Esophagus muscularis mucosa (tissue), 4 donors: Measurements from ENCODE around the gene MRPL20. TPM values are rescaled to one million over a fixed set of nuclear protein-coding genes. Genes with fewer than 3 reads are reported as not detected.
A peak's percentile ranks its signal among the peaks of the same experiment; 100 is the strongest.

Experiments used
- DNase-seq: peaks from one replicate; pipeline ENCODE4 v3.0.0-alpha.2; 2017; ENCODE audit errors: extremely low spot score
- H3K27ac ChIP-seq, 4 donors: fragments of 200-600 bp; sonication (generic); replicated peaks in 1 of 4; 1 replicate in 3 of 4; 2 replicates in 1 of 4; pipeline ENCODE4 v1.5.1; 2016 to 2019; ENCODE audit warnings: mild to moderate bottlenecking in 1 of 4
- H3K27me3 ChIP-seq, 4 donors: fragments of 200-600 bp; sonication (generic); one replicate each; pipeline versions ENCODE4 v1.5.1 to v1.6.0; 2016 to 2019
- H3K36me3 ChIP-seq, 4 donors: fragments of 200-600 bp; sonication (generic); one replicate each; pipeline ENCODE4 v1.5.1; 2016 to 2019
- H3K4me1 ChIP-seq, 4 donors: fragments of 200-600 bp; sonication (generic); one replicate each; pipeline ENCODE4 v1.5.1; 2016 to 2019
- H3K4me3 ChIP-seq, 4 donors: fragments of 200-600 bp; sonication (generic); 1 replicate in 2 of 4; 2 replicates in 2 of 4; pipeline ENCODE4 v1.5.1; 2016 to 2019; ENCODE audit warnings: mild to moderate bottlenecking in 4 of 4, moderate library complexity in 1 of 4
- H3K9me3 ChIP-seq, 4 donors: fragments of 200-600 bp; sonication (generic); 1 replicate in 3 of 4; 2 replicates in 1 of 4; pipeline ENCODE4 v1.5.1; 2016 to 2019
- CTCF ChIP-seq, 3 experiments: fragments of 200-600 bp in 2 of 3; fragments of 450-650 bp in 1 of 3; sonication (generic) in 2 of 3; IDR thresholded peaks; one replicate each; pipeline ENCODE4 v1.5.1; 2017 to 2019; ENCODE audit warnings: antibody characterized with exemption in 3 of 3, mild to moderate bottlenecking in 2 of 3, moderate library complexity in 1 of 3
- EP300 ChIP-seq: sonication (generic); formaldehyde crosslinking; IDR thresholded peaks from one replicate; pipeline ENCODE4 v1.6.1; 2017; ENCODE audit warnings: antibody characterized with exemption
- POLR2A ChIP-seq: fragments of 450-650 bp; IDR thresholded peaks from one replicate; pipeline ENCODE4 v1.6.1; 2017; ENCODE audit warnings: antibody characterized with exemption, moderate library complexity, mild to moderate bottlenecking, low read depth
- POLR2AphosphoS5 ChIP-seq, 2 donors: sonication (generic); formaldehyde crosslinking; IDR thresholded peaks; one replicate each; pipeline ENCODE4 v1.6.1; 2017; ENCODE audit warnings: antibody characterized with exemption in 2 of 2
- WGBS: methylation state at CpG from one replicate; pipeline ENCODE4 v1.1.5; 2018; 5-methylcytosine and 5-hydroxymethylcytosine counted together
- intact Hi-C: fragments of 100-400 bp; cut with DNase I; formaldehyde crosslinking; loops from one replicate; pipeline ENCODE4 v1.15.1; 2023
- total RNA-seq, 4 donors: library from RNA; depleted of rRNA; stranded (reverse); fragments of >200 nt; gene quantifications; one replicate each; pipeline versions ENCODE4 v1.1.0 to v1.2.1, GENCODE V29; 2016

The MRPL20 gene
- total RNA-seq, 4 donors from 2014 or later: 144 to 175 (median 155) TPM

- H3K36me3 ChIP-seq: no peaks in the 10 kb centered on the region
- no peak for TF ChIP-seq POLR2A
- TF ChIP-seq POLR2AphosphoS5 (IDR thresholded peaks at IDR 0.05): peak in 1 of 2 donors; percentile 11
- H3K9me3 ChIP-seq: no peaks in the 10 kb centered on the region
- no peak for DNase-seq
- peak overlapping the region; percentile 78 to 98 (median 97) for H3K27ac ChIP-seq
- peak overlapping the region; percentile 62 to 70 (median 62) for H3K4me3 ChIP-seq
- intact Hi-C loops: no loop called here
- WGBS: 36% methylated on average over 17 of the region's 66 CpGs
- H3K4me1 ChIP-seq: peaks cover 42 to 74% (median 61%) of the 10 kb centered on the region in 4 donors
- no peaks in the 10 kb centered on the region for H3K27me3 ChIP-seq
Observed at GRCh38 chr1:1427106-1427819, 20.2 kb upstream of the MRPL20 start.

- DNase-seq: no peak
- Histone ChIP-seq H3K27ac (peak overlapping the region in 3 of 4 donors; percentile 5 to 98 (median 28)), H3K27me3 (no peaks in the 10 kb centered on the region), H3K36me3 (no peaks in the 10 kb centered on the region), H3K9me3 (no peaks in the 10 kb centered on the region), H3K4me1 (peaks cover 36 to 74% (median 56%) of the 10 kb centered on the region in 4 donors), H3K4me3 (no peak overlapping the region)
- TF ChIP-seq CTCF (IDR thresholded peaks at IDR 0.05) (no peak), POLR2AphosphoS5 (IDR thresholded peaks at IDR 0.05) (no peak), EP300 (no peak), POLR2A (no peak)
- intact Hi-C loops: no loop called here
- 44% methylated on average over 12 of the region's 19 CpGs for WGBS
Observed at GRCh38 chr1:1426496-1427105, 19.5 kb upstream of the MRPL20 start.

- intact Hi-C loops: no loop called here
- TF ChIP-seq CTCF (IDR thresholded peaks at IDR 0.05): no peak
- no peak for TF ChIP-seq EP300
- no peak for TF ChIP-seq POLR2A
- no peak for TF ChIP-seq POLR2AphosphoS5 (IDR thresholded peaks at IDR 0.05)
- Histone ChIP-seq H3K9me3 (no peaks in the 10 kb centered on the region), H3K27ac (peak overlapping the region in 3 of 4 donors; percentile 5 to 98 (median 28)), H3K4me1 (peaks cover 31 to 74% (median 56%) of the 10 kb centered on the region in 4 donors), H3K27me3 (no peaks in the 10 kb centered on the region), H3K4me3 (no peak overlapping the region), H3K36me3 (no peaks in the 10 kb centered on the region)
- no peak for DNase-seq
- WGBS: 55% methylated on average over 10 of the region's 33 CpGs
Observed at GRCh38 chr1:1425753-1426495, 18.8 kb upstream of the MRPL20 start.

GRCh38 chr1:1425426-1425752 lies 18.3 kb upstream of the MRPL20 start:
- Histone ChIP-seq H3K27me3 (no peaks in the 10 kb centered on the region), H3K27ac (peak overlapping the region in 1 of 4 donors; percentile 98), H3K4me3 (no peak overlapping the region), H3K9me3 (no peaks in the 10 kb centered on the region), H3K4me1 (peaks cover 31 to 74% (median 56%) of the 10 kb centered on the region in 4 donors), H3K36me3 (no peaks in the 10 kb centered on the region)
- no peak for TF ChIP-seq POLR2A
- no peak for DNase-seq
- WGBS: 82% methylated on average over 12 of the region's 12 CpGs
- intact Hi-C loops: no loop called here

GRCh38 chr1:1424707-1425106 lies 17.6 kb upstream of the MRPL20 start:
- H3K27me3 ChIP-seq: no peaks in the 10 kb centered on the region
- 82% methylated on average over 15 of the region's 15 CpGs for WGBS
- H3K9me3 ChIP-seq: no peaks in the 10 kb centered on the region
- intact Hi-C loops: no loop called here
- no peaks in the 10 kb centered on the region for H3K36me3 ChIP-seq
- H3K27ac ChIP-seq: no peak overlapping the region
- DNase-seq: no peak
- TF ChIP-seq EP300: no peak
- TF ChIP-seq CTCF (IDR thresholded peaks at IDR 0.05): no peak
- no peak for TF ChIP-seq POLR2A
- no peak for TF ChIP-seq POLR2AphosphoS5 (IDR thresholded peaks at IDR 0.05)
- peaks cover 25 to 71% (median 52%) of the 10 kb centered on the region in 4 donors for H3K4me1 ChIP-seq
- H3K4me3 ChIP-seq: no peak overlapping the region
